ENCODE data around the gene ODF2. TPM values are rescaled to one million over a fixed set of nuclear protein-coding genes. Genes with fewer than 3 reads are reported as not detected.

Gene ODF2
- total and polyA plus RNA-seq, 10 of the 15 experiments (the other 5 are each of a cell fraction or from before 2014, with no cell fraction given) = 8.7 to 65.1 (median 38.5) TPM

GRCh38 chr9:128550226-128550625, 94.4 kb downstream of the ODF2 start (continued):
- TF ChIP-seq BCL3 (IDR thresholded peaks at IDR 0.05; ENCODE audit: borderline replicate concordance, insufficient read depth, low read depth, low read length, poor library complexity, severe bottlenecking) = no peak
- TF ChIP-seq ZNF592 (IDR thresholded peaks at IDR 0.05) = no peak
- no peak for TF ChIP-seq PRDM15 (CRISPR knock-in tag; IDR thresholded peaks at IDR 0.05)
- TF ChIP-seq MXI1 (IDR thresholded peaks at IDR 0.05; ENCODE audit: low read depth, low read length) = 0 out of 2 replicates have a peak, but pooled peaks have one; percentile 39
- no peak for TF ChIP-seq POLR2AphosphoS5 (IDR thresholded peaks at IDR 0.05; ENCODE audit: low read length)
- TF ChIP-seq JUND (IDR thresholded peaks at IDR 0.05; ENCODE audit: low read depth, low read length) = no peak
- TF ChIP-seq, protein P1, sequence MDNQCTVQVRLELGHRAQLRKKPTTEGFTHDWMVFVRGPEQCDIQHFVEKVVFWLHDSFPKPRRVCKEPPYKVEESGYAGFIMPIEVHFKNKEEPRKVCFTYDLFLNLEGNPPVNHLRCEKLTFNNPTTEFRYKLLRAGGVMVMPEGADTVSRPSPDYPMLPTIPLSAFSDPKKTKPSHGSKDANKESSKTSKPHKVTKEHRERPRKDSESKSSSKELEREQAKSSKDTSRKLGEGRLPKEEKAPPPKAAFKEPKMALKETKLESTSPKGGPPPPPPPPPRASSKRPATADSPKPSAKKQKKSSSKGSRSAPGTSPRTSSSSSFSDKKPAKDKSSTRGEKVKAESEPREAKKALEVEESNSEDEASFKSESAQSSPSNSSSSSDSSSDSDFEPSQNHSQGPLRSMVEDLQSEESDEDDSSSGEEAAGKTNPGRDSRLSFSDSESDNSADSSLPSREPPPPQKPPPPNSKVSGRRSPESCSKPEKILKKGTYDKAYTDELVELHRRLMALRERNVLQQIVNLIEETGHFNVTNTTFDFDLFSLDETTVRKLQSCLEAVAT (IDR thresholded peaks at IDR 0.05) = 0 out of 2 replicates have a peak, but pooled peaks have one; percentile 33
- no peak for TF ChIP-seq CHD1 (IDR thresholded peaks at IDR 0.05; ENCODE audit: low read depth, low read length)
- TF ChIP-seq MEF2A (IDR thresholded peaks at IDR 0.05; ENCODE audit: insufficient read depth, low read depth, low read length) = no peak
- peak; percentile 67 for TF ChIP-seq ATF7 (IDR thresholded peaks at IDR 0.05; ENCODE audit: low read depth)
- TF ChIP-seq CUX1 (IDR thresholded peaks at IDR 0.05; ENCODE audit: insufficient replicate concordance, low read depth, low read length) = no peak
- no peak for TF ChIP-seq SIX5 (IDR thresholded peaks at IDR 0.05; ENCODE audit: low read depth, low read length, severe bottlenecking)
